PC-9 (cell line): ENCODE results near the gene MTCL1. TPM values are rescaled to one million over a fixed set of nuclear protein-coding genes. Genes with fewer than 3 reads are reported as not detected.

Experiments
- BruUV-seq: library from RNA; stranded (reverse); fragments of 400-500 nt; replicated peaks from 2 replicates; lab custom pipeline; 2021; lab: Mats Ljungman, UMichigan
- CTCF ChIA-PET: fragments of 300-600 bp; sonication (Branson Sonifier 250); formaldehyde crosslinking; loops from one replicate; lab custom pipeline; 2022; ENCODE audit warnings: antibody characterized with exemption; lab: Charles Lee
- POLR2A ChIA-PET: fragments of 300-600 bp; sonication (Branson Sonifier 250); formaldehyde crosslinking; loops from one replicate; lab custom pipeline; 2022; ENCODE audit warnings: antibody characterized with exemption; ENCODE audit not compliant: unreplicated experiment; lab: Charles Lee
- DNase-seq, 2 experiments: peaks; one replicate each; pipeline versions ENCODE4 v3.0.0 to v3.0.0-alpha.2; 2015 to 2022; ENCODE audit warnings: mixed read lengths in 1 of 2
- H2AFZ ChIP-seq: fragments of 200-600 bp; sonication (generic); 2 replicates; pipeline ENCODE4 v1.8.1; 2017; ENCODE audit warnings: antibody characterized with exemption
- H3F3A ChIP-seq: fragments of 200-600 bp; sonication (generic); 2 replicates; pipeline ENCODE4 v1.8.1; 2017; ENCODE audit warnings: antibody characterized with exemption, mild to moderate bottlenecking, low read depth; ENCODE audit not compliant: insufficient read depth
- H3K27ac ChIP-seq: fragments of 200-600 bp; sonication (generic); 2 replicates; pipeline ENCODE4 v1.6.1; 2016; ENCODE audit warnings: mixed run types
- H3K27me3 ChIP-seq: fragments of 200-600 bp; sonication (generic); 2 replicates; pipeline ENCODE4 v1.6.1; 2016; ENCODE audit warnings: low read depth, mixed run types; ENCODE audit not compliant: insufficient read depth
- H3K36me3 ChIP-seq: fragments of 200-600 bp; sonication (generic); 2 replicates; pipeline ENCODE4 v1.6.1; 2016; ENCODE audit warnings: low read depth, mixed run types
- H3K4me1 ChIP-seq: fragments of 200-600 bp; sonication (generic); replicated peaks from 2 replicates; pipeline ENCODE4 v1.6.1; 2016; ENCODE audit warnings: mixed run types; ENCODE audit not compliant: insufficient read depth
- H3K4me2 ChIP-seq: fragments of 200-600 bp; sonication (generic); 2 replicates; pipeline ENCODE4 v1.6.1; 2017; ENCODE audit warnings: mixed run types
- H3K4me3 ChIP-seq: fragments of 200-600 bp; sonication (generic); 2 replicates; pipeline ENCODE4 v1.6.1; 2016; ENCODE audit warnings: mixed run types
- H3K79me2 ChIP-seq: fragments of 200-600 bp; sonication (generic); 2 replicates; pipeline ENCODE4 v1.6.1; 2017; ENCODE audit warnings: low read depth, mixed run types
- H3K9me2 ChIP-seq: fragments of 200-600 bp; sonication (generic); 2 replicates; pipeline ENCODE4 v1.8.1; 2017; ENCODE audit warnings: mild to moderate bottlenecking; ENCODE audit not compliant: insufficient read depth
- H3K9me3 ChIP-seq: fragments of 200-600 bp; sonication (generic); 2 replicates; pipeline ENCODE4 v1.8.1; 2016; ENCODE audit warnings: low read depth; ENCODE audit not compliant: insufficient read depth
- H4K20me1 ChIP-seq: fragments of 200-600 bp; sonication (generic); 2 replicates; pipeline ENCODE4 v1.8.1; 2017; ENCODE audit not compliant: insufficient read depth
- EZH2 ChIP-seq: fragments of 200-600 bp; sonication (generic); IDR thresholded peaks from 2 replicates; pipeline ENCODE4 v1.8.0; 2017; ENCODE audit warnings: antibody characterized with exemption, low read depth
- intact Hi-C: fragments of 100-400 bp; cut with micrococcal nuclease; formaldehyde crosslinking; loops from one replicate; pipeline ENCODE4 v1.10.0; 2022; ENCODE audit not compliant: unreplicated experiment
- total RNA-seq: library from RNA; stranded (reverse); gene quantifications from 2 replicates; pipeline ENCODE4 v1.2.3, GENCODE V29; 2021
- TF ChIP-seq, protein P1 (sequence below): fragments of 200-600 bp; sonication (generic); conservative IDR thresholded peaks from 2 replicates; pipeline ENCODE4 v1.6.1; 2017; ENCODE audit warnings: mixed run types, antibody characterized with exemption, mild to moderate bottlenecking, moderate library complexity

Gene MTCL1
- total RNA-seq, 1 experiment from 2014 or later: 29.6 TPM

DNA sequence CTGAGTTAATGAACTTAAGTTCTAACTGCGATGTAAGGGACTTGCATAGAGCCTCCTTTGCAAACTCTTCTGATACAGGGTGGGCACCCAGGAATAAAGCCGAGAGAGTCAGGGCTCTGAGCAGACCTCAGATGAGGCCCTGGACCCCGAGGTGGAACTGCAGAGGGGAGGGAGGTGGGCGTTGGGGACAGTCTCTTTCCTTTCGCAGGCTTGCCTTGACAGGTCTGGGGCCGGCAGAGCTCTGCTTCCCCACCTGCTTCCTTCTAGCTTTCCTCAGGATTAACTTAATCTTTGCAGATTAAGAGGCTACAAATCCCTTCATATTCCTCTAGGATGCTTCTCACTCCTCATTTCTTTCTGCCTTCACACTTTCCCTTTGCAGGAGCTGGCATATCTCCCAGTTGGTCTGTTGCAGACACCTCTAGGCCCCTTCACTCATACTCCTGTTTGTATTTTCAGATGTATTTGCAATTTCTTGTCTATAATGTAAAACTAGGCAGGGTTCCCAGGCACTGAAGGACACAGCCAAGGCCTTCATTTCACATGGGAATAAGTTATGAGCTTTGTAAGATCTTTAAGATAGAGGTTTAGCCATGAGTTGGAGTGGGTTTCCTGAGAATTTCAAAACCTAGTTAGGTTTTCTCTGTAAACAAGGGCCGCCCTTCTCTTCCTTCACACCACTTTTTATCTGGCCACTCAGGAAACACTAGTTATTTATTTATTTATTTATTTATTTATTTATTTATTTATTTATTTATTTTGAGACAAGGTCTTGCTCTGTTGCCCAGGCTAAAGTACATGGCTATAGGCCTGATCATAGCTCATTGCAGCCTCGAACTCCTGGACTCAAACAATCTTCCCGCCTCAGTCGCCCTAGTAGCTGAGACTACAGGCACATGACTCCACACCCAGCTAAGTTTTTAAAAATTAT lies 70.9 kb downstream of the MTCL1 start:
- Histone ChIP-seq H3K9me2 (no peaks in the 10 kb centered on the region), H3K4me1 (no peaks in the 10 kb centered on the region), H4K20me1 (no peaks in the 10 kb centered on the region), H3K27me3 (no peaks in the 10 kb centered on the region), H3F3A (no peaks in the 10 kb centered on the region), H2AFZ (no peak overlapping the region), H3K36me3 (no peaks in the 10 kb centered on the region), H3K79me2 (no peaks in the 10 kb centered on the region), H3K27ac (no peak overlapping the region), H3K4me3 (no peak overlapping the region), H3K9me3 (no peaks in the 10 kb centered on the region), H3K4me2 (no peak overlapping the region)
- intact Hi-C loops: no loop called here
- DNase-seq: no peak
- ChIA-PET CTCF (no interaction called here), POLR2A (no interaction called here)
- BruUV-seq: no TSS peak
- TF ChIP-seq, protein P1, sequence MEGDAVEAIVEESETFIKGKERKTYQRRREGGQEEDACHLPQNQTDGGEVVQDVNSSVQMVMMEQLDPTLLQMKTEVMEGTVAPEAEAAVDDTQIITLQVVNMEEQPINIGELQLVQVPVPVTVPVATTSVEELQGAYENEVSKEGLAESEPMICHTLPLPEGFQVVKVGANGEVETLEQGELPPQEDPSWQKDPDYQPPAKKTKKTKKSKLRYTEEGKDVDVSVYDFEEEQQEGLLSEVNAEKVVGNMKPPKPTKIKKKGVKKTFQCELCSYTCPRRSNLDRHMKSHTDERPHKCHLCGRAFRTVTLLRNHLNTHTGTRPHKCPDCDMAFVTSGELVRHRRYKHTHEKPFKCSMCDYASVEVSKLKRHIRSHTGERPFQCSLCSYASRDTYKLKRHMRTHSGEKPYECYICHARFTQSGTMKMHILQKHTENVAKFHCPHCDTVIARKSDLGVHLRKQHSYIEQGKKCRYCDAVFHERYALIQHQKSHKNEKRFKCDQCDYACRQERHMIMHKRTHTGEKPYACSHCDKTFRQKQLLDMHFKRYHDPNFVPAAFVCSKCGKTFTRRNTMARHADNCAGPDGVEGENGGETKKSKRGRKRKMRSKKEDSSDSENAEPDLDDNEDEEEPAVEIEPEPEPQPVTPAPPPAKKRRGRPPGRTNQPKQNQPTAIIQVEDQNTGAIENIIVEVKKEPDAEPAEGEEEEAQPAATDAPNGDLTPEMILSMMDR: no peak
- TF ChIP-seq EZH2: no peak

DNA sequence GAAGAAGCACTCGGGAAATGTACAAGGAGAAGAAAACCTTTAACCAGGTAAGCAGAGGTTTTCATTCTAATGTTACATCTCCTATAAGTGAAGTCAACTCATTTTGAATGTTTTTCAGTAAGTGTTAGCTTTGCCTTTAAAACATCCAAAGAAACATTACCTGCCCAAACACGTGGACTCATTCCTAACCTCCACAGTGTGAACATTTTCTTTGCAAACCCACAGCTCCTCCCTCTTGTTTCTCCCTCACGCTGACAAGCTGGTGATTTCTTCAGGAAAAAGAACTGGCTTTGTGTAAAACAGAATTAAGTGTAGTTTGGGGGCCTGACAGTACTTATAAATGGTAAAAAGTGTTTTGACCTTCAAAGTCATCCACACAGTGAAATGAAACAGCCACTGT lies 72.5 kb downstream of the MTCL1 start:
- TF ChIP-seq, protein P1: no peak
- no peak for TF ChIP-seq EZH2
- H2AFZ ChIP-seq: no peak overlapping the region

DNA sequence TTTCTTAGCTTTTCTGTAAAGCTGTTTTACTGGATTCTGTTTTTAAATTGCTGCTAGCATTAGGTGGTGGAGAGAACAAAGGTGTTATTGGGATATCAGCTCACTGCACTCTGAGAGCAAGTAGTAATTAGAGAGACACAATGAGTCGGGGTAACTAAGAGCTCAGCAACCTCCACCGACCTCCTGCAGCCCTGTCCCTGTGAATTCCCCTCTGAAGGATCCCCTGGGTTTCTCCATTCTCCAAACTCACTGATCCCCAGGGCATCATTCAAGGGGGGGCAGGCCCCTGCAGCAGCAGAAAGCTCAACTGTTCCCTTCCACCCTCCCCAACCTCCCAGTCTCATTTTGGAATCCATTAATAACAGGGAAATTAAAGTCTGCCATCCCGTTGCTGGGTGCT lies 73.0 kb downstream of the MTCL1 start:
- H3K27ac ChIP-seq: no peak overlapping the region
- POLR2A ChIA-PET: no interaction called here

More for the DNA sequence above, 72.5 kb downstream of the MTCL1 start:
- POLR2A ChIA-PET: no interaction called here
- intact Hi-C loops: no loop called here
- Histone ChIP-seq H3K9me3 (no peaks in the 10 kb centered on the region), H3K9me2 (no peaks in the 10 kb centered on the region), H3K27ac (no peak overlapping the region), H3K4me2 (no peak overlapping the region), H3K4me1 (no peaks in the 10 kb centered on the region), H3F3A (no peaks in the 10 kb centered on the region), H3K27me3 (no peaks in the 10 kb centered on the region), H3K79me2 (no peaks in the 10 kb centered on the region), H4K20me1 (no peaks in the 10 kb centered on the region), H3K36me3 (no peaks in the 10 kb centered on the region), H3K4me3 (no peak overlapping the region)
- BruUV-seq: no TSS peak
- CTCF ChIA-PET: no interaction called here
- DNase-seq: no peak

More for the DNA sequence above, 73.0 kb downstream of the MTCL1 start:
- Histone ChIP-seq H3K27me3 (no peaks in the 10 kb centered on the region), H3K9me2 (no peaks in the 10 kb centered on the region), H2AFZ (no peak overlapping the region), H3K9me3 (no peaks in the 10 kb centered on the region), H3K4me1 (no peaks in the 10 kb centered on the region), H3K4me3 (no peak overlapping the region), H3K79me2 (no peaks in the 10 kb centered on the region), H3F3A (no peaks in the 10 kb centered on the region), H3K36me3 (no peaks in the 10 kb centered on the region), H4K20me1 (no peaks in the 10 kb centered on the region), H3K4me2 (no peak overlapping the region)
- no peak for DNase-seq
- CTCF ChIA-PET: no interaction called here
- intact Hi-C loops: no loop called here
- no peak for TF ChIP-seq EZH2
- TF ChIP-seq, protein P1: no peak
- BruUV-seq: no TSS peak
